Dermis microvascular lymphatic vessel endothelial cell (primary cell): ENCODE results near the gene CRIM1. TPM values are rescaled to one million over a fixed set of nuclear protein-coding genes. Genes with fewer than 3 reads are reported as not detected.

Source experiments
- DNase-seq, 2 donors: peaks; one replicate each; pipeline versions ENCODE4 v3.0.0 to v3.0.0-alpha.2; 2010; ENCODE audit warnings: low read depth in 2 of 2
- total RNA-seq: library from RNA; depleted of rRNA; stranded (reverse); fragments of >200 nt; gene quantifications from 2 replicates; pipeline ENCODE4 v1.2.1, GENCODE V29; 2014

Gene CRIM1
- total RNA-seq, 1 donor from 2014 or later = 375 TPM

DNA sequence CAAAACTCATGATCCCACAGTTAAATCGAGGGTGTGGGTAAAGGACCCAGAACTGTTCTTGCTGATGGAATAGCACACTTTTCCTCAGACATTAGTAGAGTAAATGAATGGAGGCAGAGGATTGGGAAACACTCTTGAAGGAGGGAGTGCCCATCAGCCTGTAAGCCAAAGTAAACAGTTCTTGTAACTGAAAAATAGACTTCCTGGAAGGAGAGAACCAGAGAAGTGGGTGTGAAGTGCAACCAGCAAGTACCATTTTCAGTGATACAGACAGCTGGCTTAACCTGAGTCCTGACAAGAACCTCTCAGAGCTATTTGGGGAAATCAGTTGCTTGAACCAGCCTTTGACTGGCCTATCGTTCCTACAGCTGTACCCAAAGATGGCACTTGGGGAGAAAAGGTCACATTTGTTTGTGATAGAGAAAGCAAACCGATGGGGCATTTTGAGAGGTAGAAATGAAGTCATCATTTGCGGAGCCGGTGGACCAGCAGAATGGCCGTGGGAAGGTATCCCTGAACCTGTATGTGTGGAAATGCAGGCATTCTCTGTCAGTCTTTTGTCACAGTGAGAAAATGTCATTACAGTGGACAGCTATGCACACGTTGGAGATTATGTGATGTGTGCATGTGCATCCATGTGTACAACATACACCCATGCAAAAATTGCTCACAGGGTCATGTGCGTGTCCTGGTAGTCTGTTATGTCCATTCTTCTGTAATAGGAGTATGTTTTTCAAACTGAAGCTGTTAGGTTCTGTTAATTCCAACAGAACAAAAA, 17.8 kb downstream of the CRIM1 start:
- no peak for DNase-seq

DNA sequence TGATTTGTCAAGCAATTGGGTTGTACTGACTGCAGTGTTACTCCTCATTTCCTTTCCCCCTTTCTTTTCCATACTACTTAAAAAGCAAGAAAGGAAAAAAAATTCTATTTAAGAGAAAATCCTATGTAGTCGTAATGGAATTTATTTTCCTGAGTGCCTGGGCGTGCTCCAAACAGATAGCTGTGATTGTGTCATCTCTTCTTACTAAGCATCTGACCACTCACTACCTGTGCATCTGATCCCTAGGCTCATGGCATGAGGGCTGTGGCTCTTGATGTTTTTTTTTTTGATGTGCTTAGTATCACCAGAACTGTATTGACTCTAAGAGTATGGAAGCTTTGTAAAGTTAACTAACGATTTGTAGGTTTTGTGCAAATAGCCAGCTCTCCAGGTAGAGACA, 19.0 kb downstream of the CRIM1 start:
- no peak for DNase-seq

GRCh38 chr2:36376319-36376765, 20.8 kb downstream of the CRIM1 start:
- peak in 1 of 2 donors; percentile 66 for DNase-seq

- peak in 1 of 2 donors; percentile 77 for DNase-seq
Measured at GRCh38 chr2:36376992-36377738, 21.6 kb downstream of the CRIM1 start.

- no peak for DNase-seq
Measured at GRCh38 chr2:36379710-36380448, 24.3 kb downstream of the CRIM1 start.

DNA sequence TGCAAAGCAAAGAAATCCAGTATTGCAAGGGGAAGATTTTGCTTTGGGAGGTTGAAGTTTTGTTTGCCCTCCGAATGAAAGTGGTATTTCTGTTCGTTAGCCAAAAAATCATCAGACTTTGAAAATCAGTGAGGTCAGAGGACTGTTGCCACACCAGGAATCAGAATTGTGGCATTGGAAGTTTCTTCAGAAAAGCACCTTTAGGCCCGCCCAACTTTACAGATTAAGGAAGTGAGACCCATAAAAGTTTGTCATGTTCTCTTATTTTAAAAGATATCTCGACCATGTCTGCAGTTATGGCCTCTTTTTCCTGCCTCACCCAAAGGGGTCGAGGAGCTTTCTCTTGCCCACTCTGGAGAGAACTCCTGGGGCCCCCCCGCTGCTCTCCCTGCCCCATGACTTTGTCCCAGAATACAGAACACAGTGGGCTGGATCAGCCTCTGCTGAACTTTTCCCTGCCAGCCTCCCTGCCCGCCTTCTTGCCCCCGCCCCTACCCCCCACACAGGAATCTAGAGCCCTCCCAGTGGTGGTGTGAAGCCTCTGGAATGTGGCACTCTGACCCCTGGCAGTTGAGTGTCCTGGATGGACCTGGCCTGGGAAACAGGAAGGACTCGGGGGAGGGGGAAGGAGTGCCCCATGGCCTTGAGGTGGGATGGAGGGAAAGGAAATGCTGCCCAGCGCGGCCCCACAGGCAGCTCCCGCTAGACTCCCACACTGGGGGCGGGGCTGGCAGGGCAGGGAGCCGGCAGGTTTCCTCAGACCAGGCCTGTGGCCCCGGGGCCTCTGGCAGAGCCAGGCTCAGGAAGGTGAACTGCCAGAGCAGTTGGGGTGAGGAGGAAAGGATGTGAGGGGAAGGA, 25.3 kb downstream of the CRIM1 start:
- DNase-seq = peak in 1 of 2 donors; percentile 67

DNA sequence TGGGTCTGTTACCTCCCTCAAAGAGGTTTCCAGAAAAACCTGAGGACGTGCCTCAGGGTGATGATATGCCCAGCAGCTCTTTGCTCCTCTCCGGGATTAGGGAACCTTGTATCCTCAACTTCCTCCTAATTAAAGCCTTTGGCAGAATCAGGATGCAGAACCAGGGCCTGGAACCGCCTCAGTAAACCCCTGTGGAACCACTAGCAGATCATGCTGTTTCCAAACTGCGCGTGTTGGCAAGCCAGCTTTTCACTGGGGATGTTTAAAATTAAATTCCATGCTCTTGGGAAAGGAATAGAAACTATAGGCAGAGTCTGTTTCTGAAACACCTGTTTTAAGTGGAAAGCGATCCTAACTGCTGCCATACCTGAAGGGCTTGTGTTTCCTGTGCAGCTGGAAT, 26.4 kb downstream of the CRIM1 start:
- DNase-seq = no peak

- no peak for DNase-seq
Measured at GRCh38 chr2:36382472-36382871, 26.9 kb downstream of the CRIM1 start.

GRCh38 chr2:36383726-36384125, 28.1 kb downstream of the CRIM1 start:
- no peak for DNase-seq

DNA sequence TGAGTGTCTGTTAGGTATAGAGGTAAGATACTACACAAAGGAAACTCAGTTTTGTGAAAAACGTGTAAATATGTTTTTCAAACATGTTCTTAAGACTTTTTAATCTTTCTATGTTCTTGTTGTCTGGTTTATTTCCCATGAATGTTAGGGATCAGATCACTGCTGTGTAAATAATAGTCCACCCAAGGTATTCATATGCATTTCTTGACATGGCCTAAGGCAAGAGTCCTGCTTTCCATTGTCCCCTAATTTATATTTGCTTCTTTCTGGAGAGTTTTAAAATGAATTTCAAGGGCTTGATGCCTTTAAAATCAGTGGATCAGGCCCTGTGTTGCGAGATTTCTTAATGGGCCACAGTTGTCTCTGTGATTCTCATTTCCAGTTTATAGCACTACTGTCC, 28.9 kb downstream of the CRIM1 start:
- DNase-seq = no peak

DNA sequence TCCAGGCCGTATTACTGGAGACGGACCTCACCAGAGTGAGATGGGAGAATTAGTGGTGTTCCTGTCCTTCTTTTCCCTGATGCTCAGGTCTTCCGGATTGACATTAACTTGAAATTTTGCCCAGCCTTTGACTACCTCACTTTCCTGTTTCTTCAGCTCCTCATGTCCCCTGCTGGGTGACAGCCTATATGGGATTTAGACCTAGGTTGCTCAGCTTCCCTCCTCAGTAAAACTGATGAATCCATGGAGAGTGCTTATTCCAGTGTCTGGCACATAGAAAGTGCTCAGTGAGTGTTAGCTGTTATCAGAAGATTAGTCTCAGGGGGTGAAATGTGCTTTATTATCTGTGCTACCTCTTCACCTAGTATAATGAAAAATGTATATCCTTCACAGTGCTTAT, 30.0 kb downstream of the CRIM1 start:
- no peak for DNase-seq

- no peak for DNase-seq
Measured at GRCh38 chr2:36387258-36387916, 31.8 kb downstream of the CRIM1 start.

GRCh38 chr2:36388472-36388871, 32.9 kb downstream of the CRIM1 start:
- DNase-seq = no peak

DNA sequence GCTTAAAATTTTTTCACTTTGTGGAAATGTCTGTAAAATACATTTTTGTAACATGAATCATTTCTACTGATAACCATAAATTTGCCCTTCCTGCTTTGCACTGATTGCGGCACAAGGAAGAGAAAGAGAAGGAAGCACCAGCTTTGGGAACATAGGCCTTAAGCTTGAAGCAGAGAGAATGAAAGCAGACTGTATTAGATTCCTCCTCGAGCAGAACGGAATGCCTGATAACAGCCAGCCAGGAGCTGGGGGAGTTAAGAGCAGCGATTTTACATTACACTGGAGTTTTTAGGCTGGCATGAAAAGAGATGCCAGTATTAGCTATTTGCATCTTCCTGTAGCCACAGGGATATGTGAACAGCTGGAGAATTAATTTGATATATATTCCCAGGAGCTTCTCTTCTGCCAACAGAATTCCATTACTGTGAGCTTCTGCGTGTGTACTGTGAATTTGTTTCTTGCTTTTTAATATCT, 33.5 kb downstream of the CRIM1 start:
- peak in 1 of 2 donors; percentile 81 for DNase-seq

GRCh38 chr2:36389577-36389976, 34.0 kb downstream of the CRIM1 start:
- no peak for DNase-seq

DNA sequence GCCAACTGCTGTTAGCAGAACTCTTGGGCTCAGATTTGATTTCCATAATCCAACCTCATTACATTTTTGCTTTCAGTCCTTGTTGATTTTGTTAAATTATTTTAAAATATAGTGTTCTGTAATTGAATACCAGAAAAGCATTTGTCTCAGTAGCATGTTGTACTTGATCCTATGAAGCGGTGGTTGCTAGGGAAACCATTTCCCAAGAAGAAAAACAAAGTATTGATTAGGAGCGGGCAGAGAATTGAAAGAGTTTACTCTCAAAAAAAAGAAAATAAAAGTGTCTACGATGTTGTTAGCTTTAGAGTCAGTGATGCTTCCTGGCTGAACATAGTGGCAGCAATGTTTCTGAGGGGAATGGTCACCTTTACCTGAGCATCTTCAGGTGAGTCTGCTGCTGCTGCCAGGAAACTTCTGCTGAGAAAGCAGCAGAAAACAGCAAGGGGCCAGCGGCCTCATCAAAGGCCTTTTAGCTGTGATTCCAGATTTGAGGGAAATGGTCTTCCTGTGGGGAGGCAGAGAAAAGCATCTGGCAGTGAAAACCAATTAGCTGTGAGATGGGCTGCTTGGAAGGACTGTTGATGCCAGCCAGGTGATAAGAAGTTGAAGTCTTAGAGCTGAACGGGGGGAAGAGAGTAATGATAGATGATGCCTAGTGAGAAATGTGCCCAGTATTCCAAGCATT, 37.1 kb downstream of the CRIM1 start:
- DNase-seq = no peak

DNA sequence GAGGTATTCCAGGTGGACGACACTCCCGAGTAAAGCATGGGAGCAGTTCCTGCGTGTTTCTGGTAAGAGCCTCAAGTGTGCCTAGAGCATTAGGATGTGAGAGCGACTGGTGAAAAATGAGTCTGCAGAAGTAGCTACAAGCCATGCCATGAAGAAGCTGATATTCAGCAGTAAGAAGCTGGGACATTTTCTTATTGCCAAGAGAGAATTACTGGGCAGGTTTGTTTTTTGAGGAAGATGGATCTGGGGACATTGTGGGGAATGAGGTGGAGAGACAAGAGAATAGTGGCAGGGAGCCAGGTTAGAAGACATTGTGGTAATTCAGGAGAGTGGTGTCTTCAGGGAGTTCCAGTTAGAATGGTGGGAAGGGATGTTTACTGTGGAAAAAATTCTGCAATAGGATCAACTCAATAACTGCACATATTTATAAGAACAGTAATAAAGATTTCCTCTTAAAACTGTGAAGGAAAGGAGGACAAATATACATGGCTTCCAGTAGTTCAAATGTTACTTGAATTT, 38.2 kb downstream of the CRIM1 start:
- peak in 1 of 2 donors; percentile 57 for DNase-seq

- DNase-seq = peak in 1 of 2 donors; percentile 52
Measured at GRCh38 chr2:36394804-36395203, 39.2 kb downstream of the CRIM1 start.

GRCh38 chr2:36395866-36396265, 40.3 kb downstream of the CRIM1 start:
- DNase-seq = no peak
